ENCODE results near the gene VSIR.

The VSIR gene

DNA sequence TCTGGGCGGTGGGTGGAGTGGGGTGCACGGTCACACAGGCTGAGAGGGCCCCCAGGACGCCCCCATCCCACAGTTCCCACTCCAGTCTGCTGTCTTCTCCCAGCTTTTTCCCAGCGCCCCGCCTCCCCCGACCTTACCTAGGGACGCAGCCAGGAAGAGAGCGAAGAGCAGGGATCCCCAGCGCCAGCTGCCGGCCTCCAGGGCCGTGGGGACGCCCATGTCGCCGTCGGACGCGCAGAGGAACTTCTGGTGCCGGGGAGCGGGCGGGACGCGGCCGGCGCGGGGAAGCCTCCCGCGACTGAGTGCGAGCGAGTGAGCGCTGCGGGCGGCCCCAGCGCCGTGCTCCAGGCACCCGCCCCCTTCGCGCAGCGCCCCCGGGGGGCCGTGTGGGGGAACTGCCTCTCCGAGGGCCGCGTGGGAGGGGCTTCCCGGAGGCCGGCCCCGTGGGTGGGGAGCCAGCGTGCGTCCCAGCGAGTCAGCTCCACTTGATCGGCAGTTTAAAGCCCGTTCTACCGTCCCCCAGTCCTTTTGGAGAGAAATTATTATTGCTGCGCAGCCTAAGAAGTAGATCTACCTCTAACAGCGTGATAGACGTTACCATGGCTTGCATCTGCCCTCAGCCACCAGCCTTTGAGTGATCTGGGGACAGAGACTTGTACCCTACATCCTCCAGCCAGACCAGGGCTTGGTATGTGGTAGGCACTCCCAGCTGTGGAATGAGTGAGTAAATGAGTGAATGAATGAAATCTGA is at the start of gene VSIR:
Gene VSIR, minus strand, starts transcription at position 300 of the 751 bp plus-strand sequence. Its CDS starts 81 bp downstream, at position 219.
- peak; percentile 93 for DNase-seq (ENCODE audit: low spot score)

DNA sequence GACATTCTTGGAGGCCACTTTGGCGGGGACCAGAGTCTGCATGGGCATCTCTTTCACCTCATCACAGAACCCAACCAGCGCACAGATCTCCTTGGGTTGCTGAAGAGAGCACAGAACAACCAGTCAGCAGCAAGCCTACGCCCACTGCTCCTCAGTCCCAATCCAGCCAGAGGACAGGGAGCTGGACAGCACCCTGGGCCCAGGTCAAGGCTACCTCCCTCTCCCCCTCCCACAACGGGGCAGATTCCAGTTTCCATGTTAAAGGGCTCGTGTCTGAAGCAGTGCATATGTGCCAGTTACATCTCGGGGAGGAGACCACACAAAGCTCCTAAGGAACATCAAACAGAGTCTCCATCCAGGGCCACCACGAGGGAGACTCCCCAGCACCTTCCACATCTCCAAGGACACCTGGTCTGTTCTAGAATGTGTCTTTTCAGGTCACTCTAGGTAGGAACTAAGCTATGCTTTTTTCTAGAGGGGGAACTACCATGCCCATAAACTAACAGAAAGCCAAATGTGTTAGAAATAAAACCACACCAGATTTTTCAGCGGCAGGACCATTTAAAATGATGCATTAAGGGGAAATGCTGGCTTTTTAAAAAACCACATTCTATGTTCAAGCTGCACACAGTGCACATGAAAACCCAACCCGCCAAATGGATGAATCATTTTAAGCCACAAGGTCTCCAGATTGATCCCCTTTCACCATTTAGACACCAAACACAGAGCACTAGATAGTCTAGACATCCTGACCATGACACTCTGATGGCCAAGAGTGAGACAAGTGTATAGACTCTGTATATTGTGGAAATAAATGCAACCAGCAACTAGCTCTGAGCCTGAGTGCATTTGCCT is 48.8 kb upstream of the VSIR start:
- DNase-seq (ENCODE audit: low spot score), result no peak

DNA sequence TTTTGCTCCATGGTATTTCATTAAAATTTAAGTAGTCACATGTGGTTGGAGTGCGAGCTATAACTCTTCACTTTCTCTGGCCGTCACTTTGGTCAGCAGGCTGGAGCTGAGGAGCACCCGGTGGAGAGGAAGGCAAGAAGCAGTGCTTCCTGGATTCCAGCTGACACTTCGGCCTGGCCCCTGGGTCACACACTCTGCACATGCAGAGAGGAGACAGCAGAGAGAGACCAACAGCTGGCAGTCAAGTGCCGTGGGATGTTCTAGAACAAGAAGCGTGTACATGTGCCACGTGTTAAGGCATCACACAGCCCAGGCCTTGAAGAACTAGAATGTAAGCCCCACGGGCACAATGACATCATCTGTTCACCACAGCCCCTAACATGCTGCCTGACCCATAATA is 47.6 kb upstream of the VSIR start:
- no peak for DNase-seq (ENCODE audit: low spot score)

DNA sequence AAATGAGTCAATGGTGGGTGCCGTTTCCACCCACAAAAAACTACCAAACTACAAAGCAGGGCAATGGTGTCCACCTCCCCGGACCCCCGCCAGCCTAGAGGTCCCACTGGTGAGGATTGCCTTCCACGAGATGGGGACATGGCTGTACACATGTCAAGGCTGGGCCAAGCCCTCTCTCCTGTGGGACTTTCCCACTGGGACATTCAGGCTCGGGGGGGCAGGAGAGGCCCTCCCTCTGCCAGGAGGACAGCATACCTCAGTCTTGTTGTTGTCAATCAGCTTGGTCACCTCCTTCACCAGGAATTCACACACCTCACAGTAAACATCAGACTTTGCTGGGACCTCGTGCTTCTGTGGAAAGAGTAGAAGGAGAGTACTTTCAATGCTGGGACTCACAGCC is 46.7 kb upstream of the VSIR start:
- DNase-seq (ENCODE audit: low spot score), result no peak

DNA sequence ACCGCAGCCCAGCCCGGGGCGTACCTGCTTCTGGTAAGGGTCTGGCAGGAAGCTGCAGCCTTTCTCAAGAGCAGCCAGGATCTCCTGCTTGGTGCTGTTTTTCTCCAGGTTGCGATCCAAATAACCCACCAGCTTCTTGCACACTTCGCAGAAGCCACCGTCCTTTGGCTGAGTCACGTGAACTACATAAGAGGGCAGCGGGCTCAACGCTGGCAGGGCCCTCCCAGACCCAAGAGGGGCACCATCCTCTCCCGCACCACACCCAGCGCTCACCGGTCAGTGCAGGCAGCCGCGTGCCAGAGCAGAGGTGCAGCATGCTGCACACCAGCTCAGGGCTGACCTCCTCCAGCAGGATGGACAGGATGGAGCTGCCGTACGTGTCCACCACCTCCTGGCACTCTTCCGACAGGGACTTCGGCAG is 46.1 kb upstream of the VSIR start:
- DNase-seq (ENCODE audit: low spot score), result no peak

DNA sequence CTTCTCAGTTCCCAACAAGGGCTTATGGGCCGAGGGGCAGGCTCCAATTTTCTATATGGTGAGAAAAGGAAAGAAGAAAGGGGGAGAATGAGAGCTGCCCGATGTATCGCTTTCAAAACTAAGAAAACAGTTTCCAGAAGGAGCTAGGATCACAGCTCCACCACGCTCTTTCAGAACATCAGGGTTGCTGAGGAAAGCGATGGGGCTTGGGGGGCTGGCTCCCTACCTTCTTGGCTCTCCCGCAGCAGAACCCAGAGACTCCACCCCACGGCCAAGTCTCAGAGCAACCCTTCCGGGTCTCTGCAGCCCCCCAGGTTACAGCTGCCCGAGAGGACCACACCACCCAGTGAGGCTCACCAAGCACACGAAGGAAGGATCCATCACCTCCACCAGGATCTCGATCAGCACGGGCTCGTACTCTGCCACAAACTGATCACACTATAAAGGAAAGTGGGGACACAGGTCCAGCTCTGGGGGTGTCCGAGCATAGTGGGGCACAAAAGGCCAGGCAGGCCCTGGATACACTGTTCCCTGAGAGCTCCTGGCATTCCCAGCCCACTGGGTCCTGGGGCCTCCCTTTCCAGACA is 45.4 kb upstream of the VSIR start:
- DNase-seq (ENCODE audit: low spot score), result no peak

DNA sequence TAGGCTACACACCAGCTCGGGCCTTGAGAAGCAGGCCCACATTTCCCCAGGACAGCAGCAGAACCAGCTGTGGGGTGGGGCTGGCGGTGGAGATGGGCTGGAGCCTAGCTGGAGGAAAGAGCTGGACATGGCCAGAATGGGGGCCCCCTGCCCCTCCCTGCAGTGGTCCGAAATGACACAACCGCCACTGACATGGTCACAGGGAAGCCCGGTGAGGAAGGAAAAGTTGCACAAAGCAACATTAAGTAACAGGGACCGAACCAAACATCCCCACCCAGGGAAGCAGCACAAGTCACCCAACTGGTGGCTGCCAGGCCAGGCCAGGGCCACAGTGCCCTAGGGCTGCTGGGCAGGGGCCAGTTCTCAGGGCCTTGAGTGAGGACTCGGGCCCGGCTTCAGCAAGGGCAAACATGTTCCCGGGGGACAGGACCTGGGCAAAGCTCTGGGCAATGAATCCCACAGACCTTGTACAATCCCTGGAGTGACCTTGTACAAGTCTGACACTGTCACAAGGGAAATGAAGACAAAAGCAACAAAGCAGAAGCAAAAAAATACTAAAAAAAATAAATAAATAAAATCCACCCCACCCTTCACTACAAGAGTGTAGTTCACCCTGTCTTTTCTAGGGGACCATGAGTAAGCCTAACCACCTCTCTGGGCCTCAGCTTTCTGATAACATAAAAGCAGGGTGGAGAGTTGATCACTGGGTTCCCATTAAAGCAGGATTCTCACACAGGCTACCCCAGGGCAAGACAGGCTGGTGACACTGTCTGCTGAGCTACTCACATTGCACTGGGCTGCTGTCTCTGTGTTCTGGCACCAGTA is 44.7 kb upstream of the VSIR start:
- no peak for DNase-seq (ENCODE audit: low spot score)

DNA sequence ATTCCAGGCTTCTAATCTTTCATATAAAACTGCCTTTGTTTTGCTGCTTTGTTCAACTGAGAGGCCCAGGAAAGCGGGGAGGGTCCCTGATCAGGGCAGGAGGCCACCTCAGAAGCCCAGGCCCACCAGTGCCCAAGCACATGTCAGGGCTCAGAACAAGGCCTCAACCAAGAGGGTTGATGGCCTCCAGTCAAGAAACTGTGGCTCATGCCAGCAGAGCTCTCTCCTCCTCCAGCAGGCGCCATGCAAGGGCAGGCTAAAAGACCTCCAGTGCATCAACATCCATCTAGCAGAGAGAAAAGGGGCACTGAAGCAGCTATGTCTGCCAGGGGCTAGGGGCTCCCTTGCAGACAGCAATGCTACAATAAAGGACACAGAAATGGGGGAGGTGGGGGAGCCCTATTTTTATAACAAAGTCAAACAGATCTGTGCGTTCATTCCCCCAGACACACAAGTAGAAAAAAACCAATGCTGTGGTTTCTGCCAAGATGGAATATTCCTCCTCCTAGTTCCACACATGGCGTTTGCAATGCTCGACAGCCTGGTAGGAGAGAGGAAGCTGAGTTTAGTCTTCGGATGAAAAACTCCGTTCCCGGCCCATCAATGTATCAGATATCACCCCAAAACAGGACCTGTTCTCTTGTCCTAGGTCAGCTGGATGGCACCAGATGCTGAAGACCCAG is 43.8 kb upstream of the VSIR start:
- no peak for DNase-seq (ENCODE audit: low spot score)

DNA sequence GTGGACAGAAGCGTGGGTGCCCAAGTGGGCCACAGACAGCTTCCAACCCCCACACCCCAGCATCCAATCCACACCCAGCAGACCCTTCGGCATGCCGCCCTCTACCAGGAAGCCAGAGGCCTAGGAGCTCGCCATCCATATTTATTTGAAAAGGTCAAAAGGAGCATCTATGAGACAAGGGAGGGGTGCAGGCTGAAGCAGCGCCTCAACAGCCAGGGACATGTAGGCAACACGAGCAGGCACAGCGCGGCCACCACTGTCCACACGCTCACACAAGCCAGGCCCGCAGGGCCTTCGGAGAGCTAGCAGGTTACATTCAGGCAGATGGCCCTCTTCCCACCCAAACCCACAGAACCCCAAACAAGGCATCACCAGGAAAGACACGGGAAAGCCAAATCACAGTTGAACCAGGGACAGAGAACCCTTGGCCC is 43.1 kb upstream of the VSIR start:
- no peak for DNase-seq (ENCODE audit: low spot score)

DNA sequence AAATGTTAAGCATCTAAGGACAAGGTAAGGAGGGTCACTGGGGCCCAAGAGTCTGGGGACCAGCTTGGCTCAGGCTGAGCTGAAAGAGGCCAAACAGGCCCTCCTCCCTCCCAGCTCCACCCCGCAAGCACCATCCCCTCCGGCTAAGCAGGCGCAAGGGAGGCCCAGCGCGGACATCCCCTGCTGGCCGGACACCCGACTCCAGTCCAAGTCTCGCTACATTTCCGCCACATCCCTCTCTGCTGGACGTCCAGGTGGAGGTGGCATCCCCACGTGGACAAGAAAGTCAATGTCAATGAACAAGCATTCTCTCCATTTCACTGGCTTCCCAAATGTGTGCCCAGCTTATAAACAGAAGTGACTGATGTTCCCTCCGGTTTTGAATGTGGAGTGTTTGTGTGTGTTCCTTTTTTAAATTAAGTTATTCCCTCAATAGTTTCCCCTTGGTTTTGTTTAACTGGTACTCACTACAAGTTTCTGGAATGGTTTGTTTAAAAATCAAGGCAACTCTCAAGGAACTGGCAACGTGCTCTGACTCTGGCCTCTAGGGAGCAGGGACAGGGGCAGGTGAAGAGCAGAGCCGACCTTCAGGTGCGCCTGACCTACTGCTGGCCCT is 42.3 kb upstream of the VSIR start:
- no peak for DNase-seq (ENCODE audit: low spot score)

DNA sequence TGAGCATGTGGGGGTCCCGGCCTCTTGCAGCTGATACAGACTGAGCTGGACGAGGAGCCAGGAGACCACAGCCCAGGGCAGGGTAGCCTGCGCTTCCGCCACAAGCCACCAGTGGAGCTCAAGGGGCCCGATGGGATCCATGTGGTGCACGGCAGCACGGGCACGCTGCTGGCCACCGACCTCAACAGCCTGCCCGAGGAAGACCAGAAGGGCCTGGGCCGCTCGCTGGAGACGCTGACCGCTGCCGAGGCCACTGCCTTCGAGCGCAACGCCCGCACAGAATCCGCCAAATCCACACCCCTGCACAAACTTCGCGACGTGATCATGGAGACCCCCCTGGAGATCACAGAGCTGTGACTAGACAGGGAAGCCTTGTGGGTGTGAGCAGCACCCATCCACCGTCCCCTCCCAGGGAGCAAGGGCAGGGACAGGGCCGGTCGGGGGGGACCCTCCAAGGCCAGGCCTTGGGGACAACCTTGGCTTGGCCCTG is 41.6 kb upstream of the VSIR start:
- DNase-seq (ENCODE audit: low spot score), result no peak

DNA sequence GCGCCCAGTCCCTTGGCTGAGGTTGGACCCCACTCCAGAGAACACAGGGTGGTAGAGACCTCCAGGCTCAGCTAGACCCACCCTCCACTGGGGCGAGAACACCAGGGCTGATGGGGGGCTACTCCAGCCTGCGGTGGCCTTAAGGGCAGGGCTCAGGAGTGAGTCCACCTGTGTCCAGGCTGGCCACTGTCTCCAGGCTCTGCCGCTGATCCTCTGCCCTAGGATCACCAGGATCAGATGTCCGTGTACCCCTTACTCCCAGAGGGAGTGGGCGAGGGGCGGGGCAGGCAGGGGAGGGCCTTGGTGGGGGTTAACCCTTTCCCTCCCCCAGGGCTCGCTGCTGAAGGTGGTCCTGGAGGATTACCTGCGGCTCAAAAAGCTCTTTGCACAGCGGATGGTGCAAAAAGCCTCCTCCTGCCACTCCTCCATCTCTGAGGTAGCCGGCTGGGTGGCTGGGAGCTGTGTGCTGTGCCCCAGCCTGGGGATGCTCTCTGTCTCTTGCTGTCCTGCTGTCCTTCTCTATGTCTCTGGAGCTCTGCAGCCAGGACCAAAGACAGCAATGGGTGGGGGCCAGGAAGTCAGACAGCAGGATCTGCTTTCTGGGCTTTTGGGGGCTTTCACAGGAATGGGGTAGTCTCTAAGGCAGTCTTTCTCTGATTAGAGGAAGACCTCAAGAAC is 39.7 kb upstream of the VSIR start:
- DNase-seq (ENCODE audit: low spot score), result no peak

DNA sequence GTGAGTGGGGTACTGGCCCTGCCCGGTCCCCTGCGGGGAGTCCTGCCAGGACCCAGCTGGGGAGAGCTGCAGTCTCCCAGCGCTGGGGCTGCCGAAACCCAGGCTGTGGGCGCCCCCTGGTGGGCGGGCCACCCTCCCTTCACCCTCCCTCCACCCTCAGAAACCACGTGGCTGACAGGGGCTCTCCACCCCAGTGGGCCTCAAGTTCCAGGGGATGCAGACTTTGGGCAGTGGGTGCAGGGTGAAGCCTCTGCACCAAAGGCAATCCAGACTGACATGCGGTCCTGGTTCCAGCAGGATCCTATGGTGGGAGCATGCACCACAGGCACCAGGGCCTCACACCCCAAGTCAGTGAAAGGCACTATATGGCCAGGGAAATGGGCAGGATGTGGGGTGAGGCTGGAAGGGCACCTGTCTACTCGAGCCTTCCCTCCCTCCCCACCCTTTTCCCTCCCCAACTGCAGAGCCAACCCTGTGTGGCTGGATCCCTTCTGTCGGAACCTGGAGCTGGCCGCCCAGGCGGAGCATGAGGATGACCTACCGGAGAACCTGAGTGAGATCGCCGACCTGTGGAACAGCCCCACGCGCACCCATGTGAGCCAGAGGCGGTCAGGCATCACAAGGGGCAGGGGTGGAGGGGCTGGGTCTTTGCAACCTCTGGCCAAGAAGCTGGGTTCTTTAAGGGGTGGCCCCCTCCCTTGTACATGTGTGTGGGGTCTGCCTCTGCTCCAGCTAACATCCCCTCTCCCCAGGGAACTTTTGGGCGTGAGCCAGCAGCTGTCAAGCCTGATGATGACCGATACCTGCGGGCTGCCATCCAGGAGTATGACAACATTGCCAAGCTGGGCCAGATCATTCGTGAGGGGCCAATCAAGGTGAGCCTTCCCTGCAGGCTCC is 38.9 kb upstream of the VSIR start:
- DNase-seq (ENCODE audit: low spot score), result peak; percentile 76

DNA sequence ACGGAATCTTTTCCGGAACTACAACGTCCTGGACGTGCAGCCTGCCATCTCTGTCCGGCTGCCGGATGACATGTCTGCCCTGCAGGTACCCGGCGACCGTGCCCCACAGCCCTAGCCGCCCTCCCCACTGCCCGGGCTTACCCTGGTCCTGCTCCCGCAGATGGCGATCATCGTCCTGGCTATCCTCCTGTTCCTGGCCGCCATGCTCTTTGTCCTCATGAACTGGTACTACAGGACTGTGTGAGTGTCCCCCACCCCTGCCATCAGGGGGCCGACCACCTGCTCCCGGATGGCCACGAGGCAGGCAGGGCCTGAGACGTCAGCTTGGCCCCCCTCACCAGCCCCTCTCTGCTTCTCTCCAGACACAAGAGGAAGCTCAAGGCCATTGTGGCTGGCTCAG is 38.0 kb upstream of the VSIR start:
- no peak for DNase-seq (ENCODE audit: low spot score)

DNA sequence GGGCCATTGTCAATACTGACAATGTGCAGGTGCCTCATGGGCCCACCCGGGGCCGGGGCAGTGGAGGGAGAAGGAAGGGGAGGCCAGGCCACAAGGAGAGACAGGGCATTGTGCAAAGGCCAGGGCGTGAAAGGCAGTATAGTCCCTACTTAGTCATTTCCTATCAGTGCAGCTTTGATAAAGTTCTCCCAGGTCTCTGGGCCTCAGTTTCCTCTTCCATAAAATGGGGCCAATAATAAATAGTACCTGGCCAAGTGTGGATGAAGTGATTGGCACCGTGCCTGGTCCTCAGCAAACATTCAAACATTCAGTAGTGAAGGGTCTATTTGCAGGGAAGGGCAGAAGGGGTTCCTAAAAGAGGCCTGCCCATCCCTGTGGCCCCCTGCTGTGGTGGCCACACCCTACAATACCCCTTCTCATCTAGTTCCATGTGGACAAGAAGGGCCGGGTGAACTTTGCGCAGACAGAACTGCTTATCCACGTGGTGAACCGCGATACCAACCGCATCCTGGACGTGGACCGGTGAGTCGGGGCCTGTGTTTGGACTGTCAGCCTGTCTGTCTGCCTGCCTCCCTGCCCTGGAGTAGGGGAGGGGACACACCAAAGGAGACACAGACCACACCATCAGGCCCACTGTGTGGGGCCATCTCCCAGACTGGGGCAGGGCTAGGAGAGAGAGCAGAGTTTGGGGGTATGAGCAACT is 36.9 kb upstream of the VSIR start:
- DNase-seq (ENCODE audit: low spot score), result no peak

DNA sequence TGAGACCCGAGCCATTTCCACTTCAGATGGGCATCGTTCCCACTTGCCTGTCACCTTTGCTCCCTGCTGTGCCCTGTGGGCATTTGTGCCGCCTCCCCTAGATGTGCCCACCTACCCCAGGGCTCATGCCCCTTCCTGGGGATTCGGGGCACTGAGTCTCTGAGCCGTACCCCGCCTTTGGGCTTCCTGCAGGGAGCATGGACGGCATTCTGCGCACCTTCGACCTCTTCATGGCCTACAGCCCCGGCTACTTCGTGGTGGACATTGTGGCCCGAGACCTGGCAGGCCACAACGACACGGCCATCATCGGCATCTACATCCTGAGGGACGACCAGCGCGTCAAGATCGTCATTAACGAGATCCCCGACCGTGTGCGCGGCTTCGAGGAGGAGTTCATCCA is 36.3 kb upstream of the VSIR start:
- DNase-seq (ENCODE audit: low spot score), result no peak

DNA sequence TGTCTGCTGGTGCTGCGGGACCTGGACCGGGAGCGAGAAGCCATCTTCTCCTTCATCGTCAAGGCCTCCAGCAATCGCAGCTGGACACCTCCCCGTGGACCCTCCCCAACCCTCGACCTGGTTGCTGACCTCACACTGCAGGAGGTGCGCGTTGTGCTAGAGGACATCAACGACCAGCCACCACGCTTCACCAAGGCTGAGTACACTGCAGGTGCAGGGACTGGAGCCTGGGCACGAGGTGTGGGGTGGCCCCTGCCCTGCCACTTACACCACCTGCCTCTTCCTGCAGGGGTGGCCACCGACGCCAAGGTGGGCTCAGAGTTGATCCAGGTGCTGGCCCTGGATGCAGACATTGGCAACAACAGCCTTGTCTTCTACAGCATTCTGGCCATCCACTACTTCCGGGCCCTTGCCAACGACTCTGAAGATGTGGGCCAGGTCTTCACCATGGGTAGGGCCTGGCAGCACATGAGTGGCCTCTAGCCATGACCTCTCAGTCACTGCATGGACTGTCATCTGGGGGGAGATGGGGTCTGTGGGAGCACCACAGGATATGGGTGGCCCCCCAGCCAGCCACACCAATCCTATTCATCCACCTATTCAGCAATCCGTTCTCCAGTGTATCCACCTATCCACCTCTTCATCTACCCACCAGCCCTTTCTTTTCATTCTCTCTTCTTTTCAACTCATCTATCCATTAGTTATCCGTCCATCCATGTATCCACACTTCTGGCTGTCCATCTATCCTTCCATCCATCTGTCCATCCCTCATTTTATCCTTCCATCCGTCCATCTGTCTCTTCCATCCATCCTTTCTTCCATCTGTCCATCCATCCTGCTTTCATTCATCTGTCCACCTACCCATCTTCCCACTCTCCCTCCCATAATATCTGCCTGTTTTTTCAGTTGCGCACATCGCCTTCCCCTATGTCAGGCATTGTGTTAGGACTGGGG is 34.5 kb upstream of the VSIR start:
- DNase-seq (ENCODE audit: low spot score), result no peak
